GM19238 (cell line): ENCODE data around the gene SMAD6.

Experiments used
- DNase-seq: peaks from one replicate; pipeline ENCODE4 v3.0.0; 2011; ENCODE audit warnings: low spot score; ENCODE audit not compliant: insufficient read length

Gene SMAD6

DNA sequence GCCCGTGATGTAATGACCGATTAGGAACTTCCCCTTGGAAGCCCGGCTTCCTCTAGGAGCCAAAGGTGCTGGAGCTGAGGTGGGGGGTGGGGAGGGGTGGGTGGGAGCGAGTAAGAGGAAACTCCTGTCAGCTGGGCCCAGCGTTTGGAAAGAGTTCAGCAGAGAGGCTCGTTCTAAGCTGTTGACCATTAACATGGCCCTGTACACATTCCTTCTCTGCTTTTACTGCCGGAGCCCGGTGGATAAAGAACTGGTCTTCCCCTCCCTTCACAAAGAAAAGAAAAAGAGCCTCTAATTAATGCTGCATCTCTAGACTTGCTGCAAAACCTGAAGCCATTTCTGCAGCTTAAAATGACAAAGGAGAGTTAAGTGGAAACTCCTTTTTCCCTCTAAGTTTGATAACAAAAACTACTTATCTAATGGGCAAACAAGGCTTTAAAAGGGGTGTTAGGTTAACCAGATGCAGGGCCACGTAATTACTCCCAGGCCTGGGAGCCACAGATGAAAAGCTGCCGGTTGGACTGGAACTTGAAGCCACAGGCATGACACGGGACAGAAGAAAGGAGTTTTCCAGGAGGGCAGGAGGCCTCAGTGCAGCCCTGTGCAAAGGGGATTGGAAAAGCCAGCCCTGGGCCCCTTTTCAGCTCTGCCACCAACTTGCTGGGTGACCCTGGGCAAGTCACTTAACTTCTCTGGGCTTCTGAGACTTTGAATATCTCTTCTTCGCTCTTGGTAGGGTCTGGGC, 71.3 kb downstream of the SMAD6 start:
- no peak for DNase-seq

DNA sequence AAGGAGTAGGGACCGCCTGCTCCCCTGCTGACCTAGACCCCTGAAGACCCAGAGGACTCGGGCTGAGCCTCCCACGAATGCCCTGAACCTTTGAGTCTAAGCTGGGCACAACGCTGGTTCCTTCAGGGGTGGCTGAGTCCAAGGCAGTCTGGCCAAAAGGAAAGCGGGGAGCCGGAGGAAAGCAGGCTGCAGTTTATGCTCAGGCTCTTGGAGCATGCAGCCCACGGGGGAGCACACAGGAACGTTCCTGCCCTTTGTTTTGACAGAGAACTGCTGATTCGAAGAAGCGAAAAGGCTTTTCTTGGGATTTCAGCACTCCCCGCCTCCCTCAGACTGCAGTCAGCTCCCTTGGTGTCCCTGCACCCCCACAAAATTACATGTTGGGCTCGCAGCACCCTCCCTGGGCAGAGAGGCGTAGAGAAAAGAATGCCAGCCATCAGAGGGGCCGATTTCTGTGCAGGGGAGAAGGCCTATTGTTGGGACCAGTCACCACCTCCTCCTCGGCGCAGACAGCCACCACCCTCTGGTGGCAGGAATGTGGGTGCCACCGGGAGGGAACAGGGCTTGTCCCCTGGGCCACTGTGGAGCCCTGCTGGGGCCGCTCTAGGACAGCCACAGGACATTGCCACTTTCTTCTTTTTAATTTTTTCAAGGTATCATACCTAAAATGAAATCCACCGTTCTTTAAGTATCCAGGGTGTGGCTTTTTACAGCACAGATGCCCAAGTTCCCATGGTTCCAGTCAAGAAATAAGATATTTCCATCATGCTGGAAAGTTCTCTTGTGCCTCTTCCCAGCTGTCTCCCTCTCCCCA, 72.2 kb downstream of the SMAD6 start:
- DNase-seq = peak; percentile 79

DNA sequence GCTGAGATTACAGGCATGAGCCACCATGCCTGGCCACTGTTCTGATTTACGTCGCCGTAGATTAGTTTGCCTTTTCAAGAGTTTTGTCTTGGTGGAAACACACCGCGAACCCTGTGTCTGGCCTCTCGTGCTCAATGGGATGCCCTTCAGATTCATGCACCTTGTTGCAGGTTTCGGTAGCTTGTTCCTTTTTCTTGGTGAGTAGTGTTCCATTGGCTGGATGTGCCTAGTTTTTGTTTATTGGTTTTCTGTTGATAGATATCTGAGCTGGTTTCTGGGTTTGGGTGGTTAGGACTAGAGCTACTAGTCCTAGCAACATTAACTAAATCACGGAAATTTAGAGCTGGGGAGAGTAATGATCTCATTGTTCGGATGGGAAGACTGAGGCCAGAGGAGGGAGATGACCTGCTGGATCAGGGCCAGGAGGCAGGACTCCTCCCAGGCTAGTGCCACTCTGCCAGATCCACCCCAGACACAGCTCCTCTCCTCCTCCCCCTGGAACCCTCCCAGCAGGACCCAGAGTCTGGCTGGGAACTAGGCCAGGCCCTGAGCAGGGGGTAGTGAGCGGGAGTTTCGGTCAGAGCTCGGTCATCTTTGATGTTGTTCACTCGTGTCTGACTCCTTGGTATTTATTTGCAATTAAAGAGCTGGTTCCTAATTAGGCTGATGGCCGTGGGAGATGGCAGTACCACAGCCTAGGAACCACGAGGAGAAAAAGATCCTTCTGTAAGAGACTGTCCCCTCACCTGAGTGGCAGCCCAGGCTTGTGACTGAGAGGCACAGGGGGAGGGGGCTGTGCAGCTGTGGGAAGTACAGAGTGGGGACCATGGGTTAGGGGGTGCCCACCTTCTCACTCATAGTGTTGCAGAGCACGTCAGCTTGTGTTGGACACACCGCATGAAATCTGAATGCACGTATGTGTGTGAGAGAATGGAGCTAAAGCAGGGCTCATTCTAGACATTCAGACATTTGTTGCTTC, 73.4 kb downstream of the SMAD6 start:
- DNase-seq = no peak

DNA sequence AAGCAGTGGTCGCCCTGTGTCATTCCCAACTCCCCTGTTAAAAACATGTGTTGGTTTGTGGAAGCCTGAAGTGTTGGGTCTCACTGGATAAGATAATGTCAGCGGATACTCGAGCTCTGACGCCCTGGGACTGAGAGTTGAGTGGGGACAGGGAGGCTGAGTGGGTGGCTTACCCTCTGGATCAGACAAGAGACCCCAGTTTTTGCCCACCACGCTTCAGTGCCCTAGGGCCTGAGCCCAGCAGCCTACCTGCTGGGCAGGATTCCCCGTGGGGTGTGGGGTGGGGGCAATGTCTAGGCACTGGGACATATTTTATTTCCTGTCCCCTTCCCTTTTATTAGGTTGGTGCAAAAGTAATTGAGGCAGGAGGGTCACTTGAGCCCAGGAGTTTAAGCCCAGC, 75.0 kb downstream of the SMAD6 start:
- no peak for DNase-seq

DNA sequence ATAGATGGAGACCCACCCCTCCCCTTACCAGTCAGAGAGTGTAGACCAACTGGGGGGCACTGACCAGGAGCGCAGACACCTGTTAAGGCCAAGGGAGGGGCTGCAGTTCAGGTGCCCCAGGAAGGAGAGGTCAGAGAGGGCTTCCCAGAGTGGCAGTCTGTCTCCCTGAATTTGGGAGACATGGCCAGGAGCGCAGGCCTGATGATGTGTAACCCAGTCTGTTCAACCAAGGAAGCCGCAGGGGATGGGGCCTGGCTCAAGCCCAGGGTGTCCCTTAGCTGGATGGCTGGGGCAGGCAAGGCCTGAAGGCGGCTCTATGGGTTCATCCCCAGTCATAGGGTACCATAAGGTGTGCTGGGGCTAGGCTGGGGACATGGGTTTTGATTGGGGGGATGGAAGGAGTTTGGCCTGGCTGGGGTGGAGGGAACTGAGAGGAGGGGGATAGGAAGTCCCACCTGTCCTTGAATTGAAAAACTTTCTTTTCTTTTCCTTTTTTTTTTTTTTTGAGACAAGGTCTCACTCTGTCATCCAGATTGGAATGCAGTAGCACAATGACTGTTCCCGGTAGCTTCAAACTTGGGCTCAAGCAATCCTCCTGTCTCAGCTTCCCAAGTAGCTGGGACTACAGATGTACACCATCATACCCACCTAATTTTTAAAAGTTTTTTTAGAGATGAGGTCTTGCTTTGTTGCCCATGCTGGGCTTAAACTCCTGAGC, 75.7 kb downstream of the SMAD6 start:
- DNase-seq = no peak

DNA sequence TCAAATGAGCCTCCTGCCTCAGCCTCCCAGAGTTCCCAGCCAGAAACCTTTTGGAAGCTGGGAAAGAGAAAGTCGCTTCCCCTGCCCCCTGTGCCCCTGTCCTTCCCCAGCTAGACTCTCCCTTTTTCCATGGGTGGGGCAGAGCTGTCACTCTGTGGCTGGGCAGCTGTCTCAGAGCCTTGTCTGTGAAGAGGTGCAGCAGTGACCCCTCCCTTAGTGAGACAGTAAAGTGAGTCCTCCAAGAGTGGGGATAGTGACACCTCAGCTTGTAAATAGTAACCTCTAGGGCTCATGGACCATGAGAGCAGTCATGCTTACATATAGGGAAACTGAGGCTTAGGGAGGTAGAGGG, 76.3 kb downstream of the SMAD6 start:
- DNase-seq = no peak

DNA sequence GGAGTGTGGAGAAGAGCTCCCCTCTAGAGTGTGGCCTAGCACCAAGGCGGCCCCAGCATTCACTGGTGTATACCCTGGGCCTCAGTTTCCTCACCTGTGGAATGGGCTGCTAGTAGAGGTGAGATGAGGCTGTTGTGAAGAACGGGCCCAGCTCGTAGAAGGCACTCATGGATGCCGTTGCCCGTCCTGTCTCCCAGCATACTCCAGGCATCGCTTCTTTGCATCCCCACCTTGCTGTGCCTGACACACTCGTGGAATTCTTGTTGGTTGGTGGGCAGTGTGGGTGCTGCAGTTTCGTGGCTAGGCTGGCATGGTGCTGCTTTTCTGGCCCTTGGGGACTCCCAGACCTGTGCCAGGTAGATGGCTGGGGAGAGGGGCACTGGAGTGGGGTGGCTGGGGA, 76.7 kb downstream of the SMAD6 start:
- DNase-seq = no peak

DNA sequence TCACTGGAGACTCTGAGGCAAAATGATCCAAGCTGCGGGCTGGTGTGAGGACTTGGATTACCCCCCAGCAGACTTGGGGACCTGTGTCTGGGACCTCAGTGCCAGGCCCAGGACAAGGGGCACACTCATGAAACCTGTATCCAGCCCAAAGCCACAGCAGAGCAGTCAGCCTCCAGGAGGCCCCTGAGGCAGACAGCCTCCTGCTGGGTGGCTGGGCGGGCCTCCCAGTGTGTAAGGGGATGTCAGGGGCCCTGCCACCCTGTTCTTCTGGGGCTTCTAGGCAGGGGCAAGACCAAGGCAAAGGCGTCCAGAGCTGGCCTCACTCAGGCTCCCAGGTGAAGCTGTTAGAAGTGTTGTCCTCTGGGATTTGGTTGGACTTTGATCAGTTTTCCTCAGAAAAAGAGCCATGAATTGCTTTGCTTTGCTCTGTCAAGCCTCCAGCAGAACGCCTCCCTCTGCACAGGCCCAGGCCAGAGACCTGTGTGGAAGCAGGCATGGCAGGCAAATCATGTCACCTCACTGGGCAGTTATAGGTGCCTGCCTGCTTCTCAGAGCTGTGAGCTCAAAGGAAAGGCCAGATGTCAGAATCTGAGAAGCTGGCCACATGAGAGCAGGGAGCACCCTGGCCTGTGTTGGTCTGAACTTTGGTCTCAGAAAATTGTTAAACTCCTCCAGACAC, 77.4 kb downstream of the SMAD6 start:
- DNase-seq = no peak

DNA sequence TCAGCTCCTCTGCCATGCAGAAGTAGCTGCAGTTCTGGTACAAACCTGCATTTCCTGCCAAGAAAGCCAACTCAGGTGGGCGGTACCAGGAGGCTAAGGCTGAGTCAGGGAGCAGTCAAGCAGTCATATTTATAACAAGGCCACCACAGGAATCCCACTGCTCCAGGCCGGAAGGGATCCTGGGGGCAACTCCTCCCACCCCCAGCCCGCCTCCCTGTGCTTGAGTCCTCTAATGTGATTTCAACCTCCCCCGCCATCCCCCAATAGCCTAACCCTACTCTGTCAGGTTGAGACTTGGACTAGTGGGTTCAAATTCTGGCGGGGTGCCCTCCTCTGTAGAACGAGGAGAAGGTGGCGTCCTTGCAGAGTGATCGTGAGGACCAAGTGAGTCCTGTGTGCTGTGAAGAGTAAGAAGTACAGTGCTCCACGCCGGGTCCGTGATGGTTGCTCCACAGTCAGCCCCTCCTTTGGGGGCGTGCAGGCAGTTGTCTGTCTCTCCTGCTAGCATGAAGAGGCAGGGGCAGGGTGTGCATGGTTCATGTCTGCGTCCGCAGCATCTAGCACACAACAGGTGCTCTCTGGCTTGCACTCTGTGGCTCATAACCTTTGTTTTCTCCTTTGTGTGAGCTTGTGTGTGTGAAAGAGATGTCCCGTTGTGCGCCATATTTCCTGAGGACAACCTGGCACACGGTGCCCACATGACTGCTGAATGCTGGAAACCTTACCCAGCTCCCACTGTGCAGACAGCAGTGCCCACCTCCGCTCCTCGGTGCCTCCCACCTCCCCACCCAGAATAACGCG, 78.3 kb downstream of the SMAD6 start:
- DNase-seq = no peak

DNA sequence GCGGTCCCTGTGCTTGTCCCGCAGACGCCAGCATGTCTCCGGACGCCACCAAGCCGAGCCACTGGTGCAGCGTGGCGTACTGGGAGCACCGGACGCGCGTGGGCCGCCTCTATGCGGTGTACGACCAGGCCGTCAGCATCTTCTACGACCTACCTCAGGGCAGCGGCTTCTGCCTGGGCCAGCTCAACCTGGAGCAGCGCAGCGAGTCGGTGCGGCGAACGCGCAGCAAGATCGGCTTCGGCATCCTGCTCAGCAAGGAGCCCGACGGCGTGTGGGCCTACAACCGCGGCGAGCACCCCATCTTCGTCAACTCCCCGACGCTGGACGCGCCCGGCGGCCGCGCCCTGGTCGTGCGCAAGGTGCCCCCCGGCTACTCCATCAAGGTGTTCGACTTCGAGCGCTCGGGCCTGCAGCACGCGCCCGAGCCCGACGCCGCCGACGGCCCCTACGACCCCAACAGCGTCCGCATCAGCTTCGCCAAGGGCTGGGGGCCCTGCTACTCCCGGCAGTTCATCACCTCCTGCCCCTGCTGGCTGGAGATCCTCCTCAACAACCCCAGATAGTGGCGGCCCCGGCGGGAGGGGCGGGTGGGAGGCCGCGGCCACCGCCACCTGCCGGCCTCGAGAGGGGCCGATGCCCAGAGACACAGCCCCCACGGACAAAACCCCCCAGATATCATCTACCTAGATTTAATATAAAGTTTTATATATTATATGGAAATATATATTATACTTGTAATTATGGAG, 79.1 kb downstream of the SMAD6 start:
- no peak for DNase-seq

DNA sequence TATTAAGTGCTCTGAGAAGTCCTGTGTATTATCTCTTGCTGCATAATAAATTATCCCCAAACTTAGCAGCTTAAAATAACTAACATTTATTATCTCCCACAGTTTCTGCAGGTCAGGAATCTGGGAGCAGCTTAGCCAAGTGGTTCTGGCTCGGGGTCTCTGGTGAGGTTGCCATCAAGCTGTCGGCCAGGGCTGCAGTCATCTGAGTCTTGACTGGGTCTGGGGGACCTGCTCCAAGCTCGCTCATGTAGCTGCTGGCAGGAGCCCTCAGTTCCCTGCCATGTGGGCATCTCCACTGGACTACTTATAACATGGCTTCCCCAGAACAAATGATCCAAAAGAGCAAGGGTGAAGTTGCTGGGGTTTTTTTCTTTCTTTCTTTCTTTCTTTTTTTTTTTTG, 80.7 kb downstream of the SMAD6 start:
- no peak for DNase-seq

DNA sequence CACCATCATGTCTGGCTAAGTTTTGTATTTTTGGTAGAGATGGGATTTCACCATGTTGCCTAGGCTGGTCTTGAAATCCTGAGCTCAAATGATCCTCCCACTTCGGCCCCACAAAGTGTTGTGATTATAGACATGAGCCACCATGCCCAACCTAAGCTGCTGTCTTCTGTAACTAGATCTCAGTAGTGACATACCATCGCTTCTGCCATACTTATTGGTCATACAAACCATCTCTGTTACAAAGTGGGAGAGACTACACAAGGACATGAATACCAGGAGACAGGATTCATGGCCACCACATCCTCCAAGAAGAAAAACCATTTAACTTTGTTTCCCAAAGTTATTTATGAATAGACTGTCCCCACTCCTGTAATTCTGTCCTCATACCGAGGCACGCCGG, 81.3 kb downstream of the SMAD6 start:
- no peak for DNase-seq

DNA sequence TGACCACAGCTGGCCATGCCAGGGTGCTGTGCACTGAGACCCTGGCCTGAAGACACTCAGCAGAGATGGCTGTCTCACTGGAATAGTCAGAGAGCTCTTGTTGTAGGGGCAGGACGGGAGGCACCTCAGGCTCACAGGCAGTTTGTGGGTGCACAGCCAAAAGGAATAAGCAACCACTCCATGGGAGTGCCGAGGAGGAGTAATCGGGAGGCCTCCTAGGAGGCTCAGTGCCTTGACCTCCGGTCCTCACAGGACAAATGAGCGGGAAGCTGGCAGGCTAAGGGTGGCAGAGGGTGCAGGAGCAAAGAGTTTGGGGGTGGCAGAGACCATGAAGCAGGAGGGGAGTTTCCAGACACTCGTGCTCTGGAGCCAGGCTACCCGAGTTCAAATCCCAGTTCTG, 81.7 kb downstream of the SMAD6 start:
- no peak for DNase-seq

DNA sequence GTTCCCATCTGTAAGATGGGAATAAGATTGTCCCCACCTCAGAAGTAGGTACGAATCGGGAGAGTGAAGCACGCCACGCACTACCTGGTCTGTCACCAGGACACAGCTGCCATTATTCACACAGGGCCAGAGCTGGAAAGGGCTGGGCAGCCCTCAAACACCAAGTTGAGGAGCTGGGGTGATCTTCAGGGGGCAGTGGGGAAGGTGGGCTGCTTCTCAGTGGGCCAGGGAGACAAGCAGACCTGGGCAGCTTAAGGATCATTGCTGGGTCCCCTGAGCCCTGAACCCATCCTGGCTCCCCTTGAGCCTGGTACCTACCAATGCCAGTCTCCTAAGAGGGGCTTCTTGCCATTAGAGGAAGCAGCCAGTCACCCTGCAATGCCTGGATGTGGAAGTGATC, 82.1 kb downstream of the SMAD6 start:
- DNase-seq = no peak

DNA sequence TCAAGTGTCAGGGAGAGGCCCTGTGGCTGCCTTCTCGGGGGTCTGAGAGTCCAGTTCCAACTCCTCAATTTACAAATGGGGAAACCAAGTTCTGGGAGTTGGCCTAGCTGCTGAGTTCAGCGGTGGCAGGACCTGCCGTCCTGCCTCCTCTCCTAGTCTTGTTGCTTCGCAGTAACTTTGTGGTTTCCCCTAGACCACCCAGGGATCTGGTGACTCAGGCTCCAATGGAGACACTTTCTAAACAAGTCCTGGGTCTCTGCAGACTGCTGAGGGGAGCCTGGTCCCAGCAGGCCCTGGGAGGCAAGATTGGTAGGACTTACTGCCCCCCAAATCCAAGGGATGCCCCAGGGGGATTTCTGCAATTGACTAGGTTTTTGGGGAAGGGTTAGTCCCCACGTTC, 83.6 kb downstream of the SMAD6 start:
- no peak for DNase-seq

DNA sequence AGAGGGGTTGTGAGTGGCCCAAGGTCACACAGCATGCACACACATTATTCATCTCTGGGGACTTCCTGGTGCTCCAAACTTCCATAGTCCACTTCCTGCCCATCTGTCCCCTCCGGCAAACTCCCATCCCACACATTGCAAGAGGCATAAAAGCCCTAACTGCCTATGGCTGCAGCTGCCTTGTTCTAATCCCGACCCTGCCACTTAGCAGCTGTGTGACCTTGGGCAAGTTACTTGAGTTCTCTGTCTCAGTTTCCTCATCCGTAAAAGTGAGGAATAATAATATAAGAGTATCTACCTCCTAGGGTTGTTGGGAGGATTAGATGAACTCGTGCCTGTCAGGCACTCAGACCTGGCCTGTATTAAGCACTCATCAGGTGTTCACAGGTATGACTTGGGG, 84.2 kb downstream of the SMAD6 start:
- no peak for DNase-seq

DNA sequence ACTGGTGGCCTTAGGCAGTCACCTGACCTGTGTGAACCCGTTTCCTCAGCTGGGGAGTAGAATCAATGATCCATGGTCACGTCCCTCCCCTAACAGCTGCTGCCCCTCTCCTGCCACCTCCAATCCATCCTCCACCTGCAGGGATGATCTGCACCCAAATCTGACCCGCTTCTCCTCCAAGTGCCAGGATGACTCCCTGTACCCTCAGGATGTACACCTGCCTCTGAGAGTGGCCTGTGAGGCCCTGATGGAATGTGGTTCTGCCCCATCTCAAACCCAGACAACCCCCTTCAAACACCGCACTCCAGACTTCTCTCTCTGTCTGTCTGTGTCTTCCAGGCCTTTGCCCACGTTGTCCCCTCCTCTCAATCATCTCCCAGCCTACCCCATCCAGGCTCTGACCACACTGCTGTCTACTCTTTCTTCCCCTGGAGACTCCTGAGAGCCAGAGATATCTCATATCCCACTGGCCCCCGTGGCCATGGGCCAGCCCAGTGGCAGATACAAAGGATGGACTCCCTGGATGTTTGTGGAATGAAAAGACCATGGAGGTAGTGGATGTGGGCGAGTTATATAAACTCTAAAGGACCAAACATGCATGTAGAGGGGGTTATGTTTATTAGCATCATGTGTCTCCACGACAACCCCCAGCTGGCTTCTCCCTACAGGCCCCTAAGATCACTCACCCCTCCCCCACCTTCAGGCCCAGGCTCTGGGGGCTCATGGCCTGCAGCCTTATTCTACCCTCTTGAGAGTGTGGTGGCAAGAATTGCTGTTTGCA, 84.9 kb downstream of the SMAD6 start:
- no peak for DNase-seq

DNA sequence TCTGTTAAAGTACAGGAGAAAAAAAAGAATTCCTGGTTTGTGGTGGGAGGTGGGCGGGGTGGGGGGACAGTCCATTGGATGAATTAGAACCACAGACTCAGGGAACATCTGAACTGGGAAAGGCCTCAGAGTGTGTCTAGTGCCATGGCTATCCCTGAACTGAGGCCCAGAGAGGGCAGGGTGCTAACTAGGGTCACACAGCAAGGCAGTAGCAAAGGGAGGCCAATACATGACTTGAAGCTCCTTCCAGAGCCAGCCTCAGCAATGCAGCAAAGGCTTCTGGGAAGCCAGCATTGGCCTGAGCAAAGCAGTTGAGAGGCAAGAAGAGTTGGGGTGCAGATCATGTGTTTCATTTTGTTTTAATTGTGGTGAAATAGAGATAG, 85.4 kb downstream of the SMAD6 start:
- DNase-seq = no peak
